ENCODE measurements around the gene WASHC3.
"Not testable (repeated sequence)": the region's sequence is repeated elsewhere in the genome, so short reads cannot be mapped to it uniquely, and the experiment has no call there.

The WASHC3 gene

GRCh38 chr12:102050660-102051430, 10.9 kb downstream of the WASHC3 start:
- no peak for DNase-seq

GRCh38 chr12:102043928-102044327, 17.9 kb downstream of the WASHC3 start:
- no peak for DNase-seq

GRCh38 chr12:102033991-102034745, 27.6 kb downstream of the WASHC3 start:
- DNase-seq, result no peak

- DNase-seq, result no peak
These were observed 29.9 kb downstream of the WASHC3 start for GRCh38 chr12:102031852-102032251.

GRCh38 chr12:102029141-102029540, 32.6 kb downstream of the WASHC3 start:
- no peak for DNase-seq

- no peak for DNase-seq
These were observed 35.1 kb downstream of the WASHC3 start for GRCh38 chr12:102026728-102027127.

GRCh38 chr12:102024765-102025164, 37.0 kb downstream of the WASHC3 start:
- DNase-seq, result no peak

- no peak for DNase-seq
These were observed 38.4 kb downstream of the WASHC3 start for GRCh38 chr12:102023343-102023930.

GRCh38 chr12:102022286-102022685, 39.5 kb downstream of the WASHC3 start:
- DNase-seq, result no peak

GRCh38 chr12:102021540-102022246, 40.1 kb downstream of the WASHC3 start:
- no peak for DNase-seq

- DNase-seq, result not testable (repeated sequence)
These were observed 43.2 kb downstream of the WASHC3 start for GRCh38 chr12:102018607-102019006.

- no peak for DNase-seq
These were observed 45.3 kb downstream of the WASHC3 start for GRCh38 chr12:102016472-102016871.

- DNase-seq, result no peak
These were observed 51.4 kb downstream of the WASHC3 start for GRCh38 chr12:102010265-102010994.

GRCh38 chr12:102009796-102010195, 52.0 kb downstream of the WASHC3 start:
- no peak for DNase-seq

- no peak for DNase-seq
These were observed 53.1 kb downstream of the WASHC3 start for GRCh38 chr12:102008615-102009126.

- DNase-seq, result no peak
These were observed 56.5 kb downstream of the WASHC3 start for GRCh38 chr12:102005256-102005655.

GRCh38 chr12:101997102-101997501, 64.7 kb downstream of the WASHC3 start:
- no peak for DNase-seq

- DNase-seq, result no peak
These were observed 66.1 kb downstream of the WASHC3 start for GRCh38 chr12:101995684-101996083.

- no peak for DNase-seq
These were observed 69.7 kb downstream of the WASHC3 start for GRCh38 chr12:101992091-101992490.

GRCh38 chr12:101982307-101982706, 79.5 kb downstream of the WASHC3 start:
- DNase-seq, result no peak

GRCh38 chr12:101981868-101982267, 79.9 kb downstream of the WASHC3 start:
- no peak for DNase-seq

GRCh38 chr12:101968770-101969169, 93.0 kb downstream of the WASHC3 start:
- DNase-seq, result no peak
